ENCODE results near the gene CREB3.

GRCh38 chr9:35689542-35690293, 42.7 kb upstream of the CREB3 start, which contains the start of gene TPM2:
- TF ChIP-seq POLR2A (IDR thresholded peaks at IDR 0.05) (peak; percentile 68 to 94), CTCF (IDR thresholded peaks at IDR 0.05) (peak in 1 of 4 experiments; percentile 12)
